ENCODE data around the gene CCNG1. TPM values are rescaled to one million over a fixed set of nuclear protein-coding genes. Genes with fewer than 3 reads are reported as not detected.
A peak's percentile ranks its signal among the peaks of the same experiment; 100 is the strongest.

Gene CCNG1
- total and polyA plus RNA-seq, 9 of the 15 experiments (the other 6 are each of a cell fraction or from before 2014, with no cell fraction given), result 121 to 293 (median 245) TPM

DNA sequence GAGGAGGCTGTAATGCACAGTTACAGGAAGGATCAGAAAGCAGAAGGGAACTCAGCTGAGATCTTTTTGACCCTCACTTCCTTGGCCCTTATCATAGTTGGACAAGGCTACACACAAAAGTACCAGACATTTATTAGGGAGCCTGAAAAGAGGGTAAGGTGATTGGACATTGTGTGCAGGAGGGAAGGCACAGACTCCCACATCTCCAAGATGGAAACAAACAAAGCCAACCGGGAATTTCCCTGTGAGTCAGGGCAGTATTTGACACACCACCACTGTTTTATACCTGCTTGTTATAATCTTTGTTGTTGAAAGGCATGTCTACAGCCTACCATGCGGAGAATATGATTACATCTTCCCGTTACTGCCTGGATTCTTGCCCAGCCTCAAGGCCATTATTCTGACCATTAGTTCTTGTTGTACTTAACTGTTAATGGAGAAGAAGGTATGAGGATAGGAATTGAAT, 3.0 kb upstream of the CCNG1 start (continued):
- TF ChIP-seq ZNF239 (CRISPR knock-in tag; IDR thresholded peaks at IDR 0.05), result no peak
- no peak for TF ChIP-seq RAD51 (IDR thresholded peaks at IDR 0.05; ENCODE audit: borderline replicate concordance, low read depth)
- TF ChIP-seq, protein P1, sequence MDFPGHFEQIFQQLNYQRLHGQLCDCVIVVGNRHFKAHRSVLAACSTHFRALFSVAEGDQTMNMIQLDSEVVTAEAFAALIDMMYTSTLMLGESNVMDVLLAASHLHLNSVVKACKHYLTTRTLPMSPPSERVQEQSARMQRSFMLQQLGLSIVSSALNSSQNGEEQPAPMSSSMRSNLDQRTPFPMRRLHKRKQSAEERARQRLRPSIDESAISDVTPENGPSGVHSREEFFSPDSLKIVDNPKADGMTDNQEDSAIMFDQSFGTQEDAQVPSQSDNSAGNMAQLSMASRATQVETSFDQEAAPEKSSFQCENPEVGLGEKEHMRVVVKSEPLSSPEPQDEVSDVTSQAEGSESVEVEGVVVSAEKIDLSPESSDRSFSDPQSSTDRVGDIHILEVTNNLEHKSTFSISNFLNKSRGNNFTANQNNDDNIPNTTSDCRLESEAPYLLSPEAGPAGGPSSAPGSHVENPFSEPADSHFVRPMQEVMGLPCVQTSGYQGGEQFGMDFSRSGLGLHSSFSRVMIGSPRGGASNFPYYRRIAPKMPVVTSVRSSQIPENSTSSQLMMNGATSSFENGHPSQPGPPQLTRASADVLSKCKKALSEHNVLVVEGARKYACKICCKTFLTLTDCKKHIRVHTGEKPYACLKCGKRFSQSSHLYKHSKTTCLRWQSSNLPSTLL (IDR thresholded peaks at IDR 0.05), result no peak
- no peak for TF ChIP-seq ZNF217 (CRISPR knock-in tag; IDR thresholded peaks at IDR 0.05)
- peak; percentile 41 for TF ChIP-seq CCNT2 (IDR thresholded peaks at IDR 0.05; ENCODE audit: borderline replicate concordance, extremely low read depth, insufficient read length, low read depth, low read length)
- TF ChIP-seq, protein P2, sequence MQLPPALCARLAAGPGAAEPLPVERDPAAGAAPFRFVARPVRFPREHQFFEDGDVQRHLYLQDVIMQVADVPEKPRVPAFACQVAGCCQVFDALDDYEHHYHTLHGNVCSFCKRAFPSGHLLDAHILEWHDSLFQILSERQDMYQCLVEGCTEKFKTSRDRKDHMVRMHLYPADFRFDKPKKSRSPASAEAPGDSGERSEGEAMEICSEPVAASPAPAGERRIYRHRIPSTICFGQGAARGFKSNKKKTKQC (CRISPR knock-in tag; IDR thresholded peaks at IDR 0.05), result no peak
- TF ChIP-seq, protein P3, sequence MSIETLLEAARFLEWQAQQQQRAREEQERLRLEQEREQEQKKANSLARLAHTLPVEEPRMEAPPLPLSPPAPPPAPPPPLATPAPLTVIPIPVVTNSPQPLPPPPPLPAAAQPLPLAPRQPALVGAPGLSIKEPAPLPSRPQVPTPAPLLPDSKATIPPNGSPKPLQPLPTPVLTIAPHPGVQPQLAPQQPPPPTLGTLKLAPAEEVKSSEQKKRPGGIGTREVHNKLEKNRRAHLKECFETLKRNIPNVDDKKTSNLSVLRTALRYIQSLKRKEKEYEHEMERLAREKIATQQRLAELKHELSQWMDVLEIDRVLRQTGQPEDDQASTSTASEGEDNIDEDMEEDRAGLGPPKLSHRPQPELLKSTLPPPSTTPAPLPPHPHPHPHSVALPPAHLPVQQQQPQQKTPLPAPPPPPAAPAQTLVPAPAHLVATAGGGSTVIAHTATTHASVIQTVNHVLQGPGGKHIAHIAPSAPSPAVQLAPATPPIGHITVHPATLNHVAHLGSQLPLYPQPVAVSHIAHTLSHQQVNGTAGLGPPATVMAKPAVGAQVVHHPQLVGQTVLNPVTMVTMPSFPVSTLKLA (conservative IDR thresholded peaks at IDR 0.05), result peak in 1 of 2 experiments; percentile 55; a peak in 2 of 4 replicates
- no peak for TF ChIP-seq BCL6 (CRISPR knock-in tag; IDR thresholded peaks at IDR 0.05)
- no peak for TF ChIP-seq ILK (tag; IDR thresholded peaks at IDR 0.05; ENCODE audit: borderline replicate concordance, low read depth)
- TF ChIP-seq, protein P4, sequence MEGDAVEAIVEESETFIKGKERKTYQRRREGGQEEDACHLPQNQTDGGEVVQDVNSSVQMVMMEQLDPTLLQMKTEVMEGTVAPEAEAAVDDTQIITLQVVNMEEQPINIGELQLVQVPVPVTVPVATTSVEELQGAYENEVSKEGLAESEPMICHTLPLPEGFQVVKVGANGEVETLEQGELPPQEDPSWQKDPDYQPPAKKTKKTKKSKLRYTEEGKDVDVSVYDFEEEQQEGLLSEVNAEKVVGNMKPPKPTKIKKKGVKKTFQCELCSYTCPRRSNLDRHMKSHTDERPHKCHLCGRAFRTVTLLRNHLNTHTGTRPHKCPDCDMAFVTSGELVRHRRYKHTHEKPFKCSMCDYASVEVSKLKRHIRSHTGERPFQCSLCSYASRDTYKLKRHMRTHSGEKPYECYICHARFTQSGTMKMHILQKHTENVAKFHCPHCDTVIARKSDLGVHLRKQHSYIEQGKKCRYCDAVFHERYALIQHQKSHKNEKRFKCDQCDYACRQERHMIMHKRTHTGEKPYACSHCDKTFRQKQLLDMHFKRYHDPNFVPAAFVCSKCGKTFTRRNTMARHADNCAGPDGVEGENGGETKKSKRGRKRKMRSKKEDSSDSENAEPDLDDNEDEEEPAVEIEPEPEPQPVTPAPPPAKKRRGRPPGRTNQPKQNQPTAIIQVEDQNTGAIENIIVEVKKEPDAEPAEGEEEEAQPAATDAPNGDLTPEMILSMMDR (IDR thresholded peaks at IDR 0.05 in 2 of 3, conservative IDR thresholded peaks at IDR 0.05 in 1 of 3; ENCODE audit: insufficient read depth in 2 of 3, low read depth in 1 of 3, low read length in 3 of 3), result no peak
- no peak for TF ChIP-seq ZNF12 (CRISPR knock-in tag; IDR thresholded peaks at IDR 0.05)
- TF ChIP-seq MEF2D (tag; conservative IDR thresholded peaks at IDR 0.05; ENCODE audit: low read depth), result no peak
- TF ChIP-seq, protein P5, sequence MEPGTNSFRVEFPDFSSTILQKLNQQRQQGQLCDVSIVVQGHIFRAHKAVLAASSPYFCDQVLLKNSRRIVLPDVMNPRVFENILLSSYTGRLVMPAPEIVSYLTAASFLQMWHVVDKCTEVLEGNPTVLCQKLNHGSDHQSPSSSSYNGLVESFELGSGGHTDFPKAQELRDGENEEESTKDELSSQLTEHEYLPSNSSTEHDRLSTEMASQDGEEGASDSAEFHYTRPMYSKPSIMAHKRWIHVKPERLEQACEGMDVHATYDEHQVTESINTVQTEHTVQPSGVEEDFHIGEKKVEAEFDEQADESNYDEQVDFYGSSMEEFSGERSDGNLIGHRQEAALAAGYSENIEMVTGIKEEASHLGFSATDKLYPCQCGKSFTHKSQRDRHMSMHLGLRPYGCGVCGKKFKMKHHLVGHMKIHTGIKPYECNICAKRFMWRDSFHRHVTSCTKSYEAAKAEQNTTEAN (CRISPR knock-in tag; IDR thresholded peaks at IDR 0.05), result no peak
- TF ChIP-seq, protein P6, sequence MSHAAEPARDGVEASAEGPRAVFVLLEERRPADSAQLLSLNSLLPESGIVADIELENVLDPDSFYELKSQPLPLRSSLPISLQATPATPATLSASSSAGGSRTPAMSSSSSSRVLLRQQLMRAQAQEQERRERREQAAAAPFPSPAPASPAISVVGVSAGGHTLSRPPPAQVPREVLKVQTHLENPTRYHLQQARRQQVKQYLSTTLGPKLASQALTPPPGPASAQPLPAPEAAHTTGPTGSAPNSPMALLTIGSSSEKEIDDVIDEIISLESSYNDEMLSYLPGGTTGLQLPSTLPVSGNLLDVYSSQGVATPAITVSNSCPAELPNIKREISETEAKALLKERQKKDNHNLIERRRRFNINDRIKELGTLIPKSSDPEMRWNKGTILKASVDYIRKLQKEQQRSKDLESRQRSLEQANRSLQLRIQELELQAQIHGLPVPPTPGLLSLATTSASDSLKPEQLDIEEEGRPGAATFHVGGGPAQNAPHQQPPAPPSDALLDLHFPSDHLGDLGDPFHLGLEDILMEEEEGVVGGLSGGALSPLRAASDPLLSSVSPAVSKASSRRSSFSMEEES (CRISPR knock-in tag; IDR thresholded peaks at IDR 0.05), result no peak
- no peak for TF ChIP-seq HDAC6 (IDR thresholded peaks at IDR 0.05; ENCODE audit: low read depth, low read length)
